ENCODE results near the gene IL1RAPL2.

GRCh38 chrX:105464618-105465017, 898.6 kb downstream of the IL1RAPL2 start:
- TF ChIP-seq CREB1 (IDR thresholded peaks at IDR 0.05; ENCODE audit: low read depth) (no peak), TEAD4 (IDR thresholded peaks at IDR 0.05) (no peak), FOXM1 (IDR thresholded peaks at IDR 0.05; ENCODE audit: borderline replicate concordance, low read depth) (no peak), REST (IDR thresholded peaks at IDR 0.05; ENCODE audit: low read depth) (no peak), EGR1 (IDR thresholded peaks at IDR 0.05) (no peak), TAF1 (IDR thresholded peaks at IDR 0.05; ENCODE audit: low read depth) (no peak), TCF12 (IDR thresholded peaks at IDR 0.05; ENCODE audit: low read depth) (no peak), RAD21 (IDR thresholded peaks at IDR 0.05; ENCODE audit: low read depth) (no peak), USF1 (IDR thresholded peaks at IDR 0.05) (no peak), YY1 (IDR thresholded peaks at IDR 0.05; ENCODE audit: low read depth) (no peak), EP300 (IDR thresholded peaks at IDR 0.05; ENCODE audit: borderline replicate concordance) (no peak), ZBTB7A (IDR thresholded peaks at IDR 0.05; ENCODE audit: low read depth) (no peak)
- TF ChIP-seq, protein P1, sequence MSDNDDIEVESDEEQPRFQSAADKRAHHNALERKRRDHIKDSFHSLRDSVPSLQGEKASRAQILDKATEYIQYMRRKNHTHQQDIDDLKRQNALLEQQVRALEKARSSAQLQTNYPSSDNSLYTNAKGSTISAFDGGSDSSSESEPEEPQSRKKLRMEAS (IDR thresholded peaks at IDR 0.05): no peak
